HG02642 (cell line): ENCODE results near the gene VWC2L.

Experiments used
- ATAC-seq: cut with Tn5 transposase; IDR thresholded peaks from one replicate; pipeline ENCODE4 v1.9.1; 2021; ENCODE audit warnings: mild to moderate bottlenecking; ENCODE audit not compliant: unreplicated experiment, poor library complexity

VWC2L gene

GRCh38 chr2:214465363-214466146, 54.7 kb downstream of the VWC2L start:
- ATAC-seq, result no peak

GRCh38 chr2:214469728-214470127, 58.9 kb downstream of the VWC2L start:
- ATAC-seq, result no peak

GRCh38 chr2:214471382-214471781, 60.5 kb downstream of the VWC2L start:
- no peak for ATAC-seq

GRCh38 chr2:214471990-214472389, 61.1 kb downstream of the VWC2L start:
- ATAC-seq, result no peak

GRCh38 chr2:214477305-214477704, 66.5 kb downstream of the VWC2L start:
- no peak for ATAC-seq

- ATAC-seq, result no peak
Measured at GRCh38 chr2:214481204-214481603, 70.3 kb downstream of the VWC2L start.

- no peak for ATAC-seq
Measured at GRCh38 chr2:214482728-214483127, 71.9 kb downstream of the VWC2L start.

GRCh38 chr2:214484239-214484638, 73.4 kb downstream of the VWC2L start:
- ATAC-seq, result no peak

GRCh38 chr2:214484701-214485100, 73.8 kb downstream of the VWC2L start:
- ATAC-seq, result no peak

- no peak for ATAC-seq
Measured at GRCh38 chr2:214489181-214489580, 78.3 kb downstream of the VWC2L start.

- no peak for ATAC-seq
Measured at GRCh38 chr2:214489702-214490101, 78.8 kb downstream of the VWC2L start.

GRCh38 chr2:214492152-214492551, 81.3 kb downstream of the VWC2L start:
- peak; percentile 43 for ATAC-seq

GRCh38 chr2:214492608-214493007, 81.8 kb downstream of the VWC2L start:
- no peak for ATAC-seq

- no peak for ATAC-seq
Measured at GRCh38 chr2:214497489-214497888, 86.6 kb downstream of the VWC2L start.

GRCh38 chr2:214503568-214503967, 92.7 kb downstream of the VWC2L start:
- no peak for ATAC-seq

GRCh38 chr2:214504599-214505376, 93.9 kb downstream of the VWC2L start:
- ATAC-seq, result no peak

- ATAC-seq, result no peak
Measured at GRCh38 chr2:214507032-214507431, 96.2 kb downstream of the VWC2L start.

GRCh38 chr2:214514704-214515103, 103.8 kb downstream of the VWC2L start:
- no peak for ATAC-seq

GRCh38 chr2:214515111-214515510, 104.3 kb downstream of the VWC2L start:
- no peak for ATAC-seq

- no peak for ATAC-seq
Measured at GRCh38 chr2:214519258-214519818, 108.5 kb downstream of the VWC2L start.

- no peak for ATAC-seq
Measured at GRCh38 chr2:214529021-214529420, 118.2 kb downstream of the VWC2L start.
